Measurements from ENCODE around the gene SEMA4D. TPM values are rescaled to one million over a fixed set of nuclear protein-coding genes. Genes with fewer than 3 reads are reported as not detected.

Gene SEMA4D
- total and polyA plus RNA-seq, 2 of the 13 experiments (the other 11 are each of a cell fraction or from before 2014, with no cell fraction given): 0.13 to 0.16 TPM

- ChIA-PET POLR2A (no interaction called here), CTCF (ENCODE audit: low intra/inter-chr PET ratio, low total read pairs) (no interaction called here)
- Histone ChIP-seq H3K4me1 (ENCODE audit: insufficient read depth, low read length) (peaks cover 25% of the 10 kb centered on the region), H4K20me1 (ENCODE audit: insufficient read depth, low read length) (no peaks in the 10 kb centered on the region), H3K79me2 (ENCODE audit: insufficient read depth, low read length) (no peaks in the 10 kb centered on the region), H3K27ac (ENCODE audit: extremely low read length, insufficient read depth, low read length) (no peak overlapping the region), H3K9me3 (ENCODE audit: low read length) (no peaks in the 10 kb centered on the region), H3K9ac (ENCODE audit: insufficient read depth, low read depth, low read length) (no peak overlapping the region), H3K4me3 (replicated peaks in 1 of 3; ENCODE audit: insufficient read depth in 1 of 3, low read depth in 2 of 3, low read length in 3 of 3) (no peak overlapping the region), H3K27me3 (ENCODE audit: control insufficient read depth in 1 of 2, insufficient read depth in 2 of 2, low read length in 2 of 2) (no peaks in the 10 kb centered on the region), H2AFZ (ENCODE audit: low read length) (no peak overlapping the region), H3K4me2 (ENCODE audit: low read depth, low read length) (no peak overlapping the region), H3K36me3 (replicated peaks in 1 of 2; ENCODE audit: control insufficient read depth in 1 of 2, insufficient read depth in 2 of 2, low read length in 2 of 2) (no peaks in the 10 kb centered on the region)
- in situ Hi-C loops (cut with HindIII; ENCODE audit: extremely low pct_ligation_motif_present, low pct_unique_long_range_greater_than_20kb) (no loop called here), intact Hi-C loops (cut with micrococcal nuclease; ENCODE audit: unreplicated experiment) (no loop called here)
- TF ChIP-seq XRCC5 (optimal IDR thresholded peaks at IDR 0.05; ENCODE audit: low read length) (no peak), ZNF646 (CRISPR knock-in tag; IDR thresholded peaks at IDR 0.05) (no peak), SYNCRIP (IDR thresholded peaks at IDR 0.05; ENCODE audit: insufficient read depth, low read depth, low read length) (no peak), ZNF83 (CRISPR knock-in tag; IDR thresholded peaks at IDR 0.05; ENCODE audit: borderline replicate concordance) (no peak), DMAP1 (CRISPR knock-in tag; IDR thresholded peaks at IDR 0.05) (no peak), ZNF484 (CRISPR knock-in tag; IDR thresholded peaks at IDR 0.05; ENCODE audit: borderline replicate concordance, low read depth) (no peak), PCBP1 (IDR thresholded peaks at IDR 0.05; ENCODE audit: borderline replicate concordance, low read depth, low read length) (no peak), ZXDC (CRISPR knock-in tag; IDR thresholded peaks at IDR 0.05) (no peak), ATF3 (CRISPR knock-in tag; IDR thresholded peaks at IDR 0.05) (no peak), PHB2 (IDR thresholded peaks at IDR 0.05; ENCODE audit: partially characterized antibody) (no peak), SRSF9 (IDR thresholded peaks at IDR 0.05; ENCODE audit: borderline replicate concordance, insufficient read depth, low read depth, low read length, poor library complexity, severe bottlenecking) (no peak)
- TF ChIP-seq, protein P1, sequence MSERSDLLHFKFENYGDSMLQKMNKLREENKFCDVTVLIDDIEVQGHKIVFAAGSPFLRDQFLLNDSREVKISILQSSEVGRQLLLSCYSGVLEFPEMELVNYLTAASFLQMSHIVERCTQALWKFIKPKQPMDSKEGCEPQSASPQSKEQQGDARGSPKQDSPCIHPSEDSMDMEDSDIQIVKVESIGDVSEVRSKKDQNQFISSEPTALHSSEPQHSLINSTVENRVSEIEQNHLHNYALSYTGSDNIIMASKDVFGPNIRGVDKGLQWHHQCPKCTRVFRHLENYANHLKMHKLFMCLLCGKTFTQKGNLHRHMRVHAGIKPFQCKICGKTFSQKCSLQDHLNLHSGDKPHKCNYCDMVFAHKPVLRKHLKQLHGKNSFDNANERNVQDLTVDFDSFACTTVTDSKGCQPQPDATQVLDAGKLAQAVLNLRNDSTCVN (CRISPR knock-in tag; IDR thresholded peaks at IDR 0.05; ENCODE audit: borderline replicate concordance): no peak
- BruUV-seq (replicated peaks): no TSS peak
- FAIRE-seq (no peak), ATAC-seq (no peak), DNase-seq (ENCODE audit: low spot score) (no peak)
- 20% methylated on average over 3 of the region's 3 CpGs for WGBS (ENCODE audit: low lambda C conversion rate)
These were observed 28.8 kb upstream of the SEMA4D start for GRCh38 chr9:89526667-89527066.
